HL-60/S4 treated with phorbol 12-myristate 13-acetate at 8.2 ng/mL for 4 days and 3 days (cell line): ENCODE data around the gene ZEB2.

Source experiments
- in situ Hi-C: fragments of 300-500 bp; cut with MboI; formaldehyde crosslinking; loops from 2 replicates; pipeline ENCODE4 v1.15.0; 2022; ENCODE audit warnings: low sequenced_read_pairs

The ZEB2 gene

GRCh38 chr2:144529841-144530240, 9.9 kb upstream of the ZEB2 start:
- in situ Hi-C loops: no loop called here

GRCh38 chr2:144528108-144528507, 8.2 kb upstream of the ZEB2 start:
- in situ Hi-C loops: no loop called here

GRCh38 chr2:144526831-144527230, 6.9 kb upstream of the ZEB2 start:
- in situ Hi-C loops: no loop called here

GRCh38 chr2:144524118-144525009, 4.4 kb upstream of the ZEB2 start:
- in situ Hi-C loops: loop anchor here (25.0 kb wide), 1 partner anchor 163 kb away; no protein-coding TSS in a partner anchor

DNA sequence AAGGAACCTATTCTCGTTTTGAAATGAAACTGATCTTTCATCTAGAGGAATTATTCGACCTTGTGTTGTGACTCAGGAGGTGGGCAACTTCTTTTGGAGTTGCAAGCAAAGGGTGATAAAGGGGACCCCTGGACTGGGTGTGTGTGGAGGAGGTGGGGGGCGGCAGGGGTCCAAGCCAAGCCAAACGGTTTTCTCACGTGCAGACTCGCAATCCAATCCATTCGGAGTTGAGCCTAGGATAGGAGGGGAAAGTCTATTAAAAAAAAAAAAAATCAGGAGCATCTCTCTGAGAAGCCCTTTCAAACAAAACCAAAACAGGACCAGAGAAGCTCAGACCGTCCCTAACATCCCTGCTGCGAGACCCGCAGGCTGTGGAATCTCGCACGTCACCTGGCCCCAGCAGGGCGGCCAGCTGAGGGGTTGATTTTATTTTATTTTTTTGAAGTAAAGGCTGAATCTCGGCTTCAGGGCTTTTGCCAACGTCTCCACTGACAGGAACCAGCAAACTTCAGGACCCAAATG, 3.7 kb upstream of the ZEB2 start:
- in situ Hi-C loops: loop anchor here (25.0 kb wide), 1 partner anchor 164 kb away; no protein-coding TSS in a partner anchor

- in situ Hi-C loops: loop anchor here (25.0 kb wide), 1 partner anchor 164 kb away; no protein-coding TSS in a partner anchor
Observed at GRCh38 chr2:144522897-144523595, 3.1 kb upstream of the ZEB2 start.

DNA sequence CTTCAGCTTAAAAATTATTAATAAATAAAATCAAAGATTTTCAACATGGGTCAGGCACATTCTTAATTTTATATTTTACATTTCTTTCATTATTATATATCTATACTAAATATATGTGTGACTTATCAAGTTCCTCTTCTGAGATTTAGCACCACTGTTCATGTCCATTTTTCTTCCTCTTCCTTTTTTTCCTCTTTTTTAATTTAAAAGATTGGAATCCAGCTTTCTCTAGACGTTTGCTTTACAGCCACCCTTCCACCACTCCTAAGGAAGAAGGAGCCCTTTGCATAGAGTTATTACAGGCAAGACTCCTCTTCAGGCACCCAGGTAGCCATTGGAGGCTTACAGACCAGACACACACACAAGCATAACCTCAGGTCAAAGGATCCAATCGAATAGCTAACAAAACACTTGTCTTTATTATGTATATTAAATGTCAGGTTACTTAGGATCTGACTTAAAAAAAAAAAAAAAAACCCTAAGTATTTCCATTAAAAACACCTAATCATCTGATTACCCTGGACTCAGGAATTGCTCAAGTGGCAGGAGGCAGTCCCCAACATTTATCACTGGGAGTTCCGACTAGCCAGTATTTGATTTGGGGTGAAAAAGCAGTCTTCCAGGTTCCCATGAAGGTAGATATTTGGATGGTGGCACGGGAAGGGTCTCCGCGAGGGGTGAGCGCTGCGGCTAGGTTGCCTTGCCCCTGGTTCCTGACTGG, 2.4 kb upstream of the ZEB2 start:
- in situ Hi-C loops: loop anchor here (25.0 kb wide), 1 partner anchor 165 kb away; no protein-coding TSS in a partner anchor

DNA sequence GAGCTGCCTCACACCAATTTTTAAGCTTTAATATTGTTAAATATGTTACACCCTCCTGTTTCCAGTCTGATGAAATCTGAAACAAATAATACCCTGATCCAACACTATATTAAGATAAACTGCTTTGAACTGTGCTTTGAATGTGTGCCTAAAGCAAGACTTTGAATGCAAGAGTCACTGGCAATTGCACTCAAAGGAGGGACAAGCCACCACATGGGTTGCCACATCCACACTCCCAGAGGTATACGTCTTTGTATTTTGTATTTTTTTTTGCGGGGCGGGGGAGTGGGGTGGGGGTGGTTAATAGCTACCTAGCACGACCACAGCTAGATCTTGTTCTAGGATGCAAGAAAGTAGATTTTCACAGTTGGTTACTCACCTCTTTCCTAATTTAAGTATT, 1.8 kb upstream of the ZEB2 start:
- in situ Hi-C loops: loop anchor here (25.0 kb wide), 1 partner anchor 166 kb away; no protein-coding TSS in a partner anchor

DNA sequence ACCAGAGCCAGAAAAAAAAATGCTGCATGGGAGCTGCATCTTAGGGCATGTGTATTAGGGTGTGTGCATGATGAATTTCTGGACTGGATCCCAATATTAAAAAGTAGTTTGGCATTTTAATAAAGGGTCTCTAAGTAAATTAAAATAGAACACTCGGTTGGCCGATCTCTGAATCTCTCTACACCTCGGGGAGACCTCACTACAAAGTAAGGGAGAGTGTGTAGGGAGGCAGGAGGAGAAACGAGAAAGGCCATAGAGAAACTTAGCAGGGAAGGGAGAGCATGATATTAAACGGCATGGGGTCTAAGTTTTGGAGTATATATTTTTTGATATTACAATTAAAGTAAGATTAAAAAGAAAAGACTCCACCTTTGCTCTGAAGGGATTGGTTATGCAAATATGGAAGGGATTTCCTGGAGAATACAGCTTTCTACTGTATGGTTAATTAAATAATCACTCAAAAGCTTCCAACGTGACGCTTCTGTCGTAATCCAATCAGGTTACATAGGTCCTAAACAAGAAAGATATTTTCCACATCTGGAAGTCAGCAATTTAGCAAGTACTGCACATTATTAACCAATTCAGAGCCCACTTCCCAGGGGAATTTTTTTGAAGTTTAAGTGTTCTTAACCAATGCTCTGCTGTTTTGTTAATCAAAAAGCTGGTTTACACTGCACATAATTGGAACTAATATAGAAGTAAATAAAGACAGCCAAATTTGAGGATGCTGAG, 1.0 kb upstream of the ZEB2 start:
- in situ Hi-C loops: loop anchor here (25.0 kb wide), 1 partner anchor 166 kb away; no protein-coding TSS in a partner anchor

DNA sequence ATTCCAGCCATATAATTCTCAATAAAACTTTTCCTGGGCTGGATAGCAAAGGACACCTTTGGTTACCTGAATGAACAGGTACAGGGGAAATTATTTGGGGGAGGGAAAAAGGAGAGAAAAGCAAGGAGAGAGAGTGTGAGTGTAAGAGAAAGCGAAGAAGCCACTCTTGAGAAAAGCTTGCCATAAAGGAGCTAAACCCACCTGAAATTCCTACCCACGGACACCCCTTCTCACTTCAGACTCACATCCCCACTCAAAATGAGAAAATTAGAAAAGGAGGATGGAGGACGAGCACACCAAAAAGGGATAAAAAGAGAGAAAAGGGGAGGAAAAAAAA, 354 bp downstream of the ZEB2 start:
- in situ Hi-C loops: loop anchor here (25.0 kb wide), 1 partner anchor 168 kb away; no protein-coding TSS in a partner anchor

DNA sequence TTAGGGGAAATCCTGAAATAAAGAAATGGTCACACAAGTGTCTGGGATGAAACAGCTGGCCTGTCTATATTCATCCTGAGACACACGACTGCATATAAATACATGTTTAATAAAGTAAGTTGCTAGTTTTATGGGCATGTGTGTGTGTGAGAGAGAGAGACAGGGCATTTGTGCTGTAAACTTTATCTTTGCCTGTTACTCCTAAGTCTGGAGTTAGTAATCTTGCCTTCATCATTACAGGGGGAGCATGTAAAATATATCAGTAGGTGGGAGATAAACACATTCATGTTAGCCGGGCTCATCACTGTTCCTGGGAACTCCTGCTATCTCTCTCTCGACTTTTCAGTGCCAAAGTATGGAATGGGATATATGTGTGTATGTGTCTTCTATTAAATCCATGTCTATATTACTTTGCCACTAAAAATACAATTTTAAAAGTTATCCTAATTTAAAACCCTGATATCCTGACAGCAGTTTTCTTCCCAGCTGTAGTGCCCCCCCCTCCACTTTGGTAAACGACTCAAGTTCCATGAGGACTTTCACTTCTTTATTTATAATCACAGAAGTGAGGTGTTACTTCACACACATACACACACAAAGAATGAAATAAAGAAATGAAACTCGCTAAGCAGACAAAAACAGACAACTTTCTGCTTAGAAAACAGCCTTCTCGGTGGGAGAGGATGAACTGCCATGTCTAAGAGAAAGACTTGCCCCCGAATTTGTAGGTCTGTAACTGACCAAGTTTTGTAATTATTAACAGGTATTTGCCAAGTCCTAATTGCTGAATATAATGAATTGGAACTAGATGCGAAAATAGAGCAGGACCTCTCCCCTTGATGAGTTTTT, 947 bp downstream of the ZEB2 start:
- in situ Hi-C loops: loop anchor here (25.0 kb wide), 1 partner anchor 168 kb away; no protein-coding TSS in a partner anchor

GRCh38 chr2:144517866-144518747, 1.8 kb downstream of the ZEB2 start:
- in situ Hi-C loops: loop anchor here (25.0 kb wide), 1 partner anchor 169 kb away; no protein-coding TSS in a partner anchor

GRCh38 chr2:144516981-144517865, 2.7 kb downstream of the ZEB2 start:
- in situ Hi-C loops: loop anchor here (25.0 kb wide), 1 partner anchor 170 kb away; no protein-coding TSS in a partner anchor

- in situ Hi-C loops: loop anchor here (25.0 kb wide), 1 partner anchor 171 kb away; no protein-coding TSS in a partner anchor
Observed at GRCh38 chr2:144516411-144516980, 3.4 kb downstream of the ZEB2 start.

- in situ Hi-C loops: loop anchor here (25.0 kb wide), 1 partner anchor 171 kb away; no protein-coding TSS in a partner anchor
Observed at GRCh38 chr2:144515696-144516410, 4.1 kb downstream of the ZEB2 start.
